Uterus (tissue), 4 donors: ENCODE data around the gene NELL1. TPM values are rescaled to one million over a fixed set of nuclear protein-coding genes. Genes with fewer than 3 reads are reported as not detected.

Experiments used
- DNase-seq, 2 donors: peaks; one replicate each; pipeline ENCODE4 v3.0.0-alpha.2; 2019 to 2020
- H3K27ac ChIP-seq, 2 donors: fragments of 200-600 bp; sonication (generic); 1 replicate in 1 of 2; 2 replicates in 1 of 2; pipeline ENCODE4 v1.5.1; 2016 to 2018
- H3K27me3 ChIP-seq, 2 donors: fragments of 200-600 bp; sonication (generic); one replicate each; pipeline ENCODE4 v1.5.1; 2018 to 2019; ENCODE audit warnings: control low read depth in 1 of 2
- H3K36me3 ChIP-seq, 2 donors: fragments of 200-600 bp; sonication (generic); one replicate each; pipeline ENCODE4 v1.5.1; 2019; ENCODE audit warnings: control low read depth in 1 of 2
- H3K4me1 ChIP-seq, 2 donors: fragments of 200-600 bp; sonication (generic); one replicate each; pipeline ENCODE4 v1.5.1; 2018 to 2019; ENCODE audit warnings: control low read depth in 1 of 2
- H3K4me3 ChIP-seq, 2 donors: fragments of 200-600 bp; sonication (generic); 1 replicate in 1 of 2; 2 replicates in 1 of 2; pipeline ENCODE4 v1.5.1; 2018 to 2019; ENCODE audit warnings: mild to moderate bottlenecking in 1 of 2
- H3K9me3 ChIP-seq, 2 donors: fragments of 200-600 bp; sonication (generic); one replicate each; pipeline ENCODE4 v1.5.1; 2019; ENCODE audit warnings: control low read depth in 1 of 2
- POLR2A ChIP-seq, 2 donors: fragments of 450-650 bp; IDR thresholded peaks; one replicate each; pipeline ENCODE4 v1.6.1; 2016; ENCODE audit warnings: antibody characterized with exemption in 2 of 2, mild to moderate bottlenecking in 1 of 2, moderate library complexity in 1 of 2
- intact Hi-C: fragments of 100-400 bp; cut with DNase I; formaldehyde crosslinking; loops from one replicate; pipeline ENCODE4 v1.15.1; 2023; ENCODE audit warnings: low total_unique reads
- total RNA-seq, 4 donors: library from RNA; depleted of rRNA in 3 of 4; stranded (reverse); fragments of >200 nt in 3 of 4; gene quantifications; one replicate each; pipeline versions ENCODE4 v1.1.0 to v1.2.4, GENCODE V29; 2014 to 2023
- TF ChIP-seq, protein P1 (sequence below), 4 experiments: fragments of 200-600 bp in 2 of 4; fragments of 450-650 bp in 2 of 4; sonication (generic) in 2 of 4; IDR thresholded peaks; one replicate each; pipeline ENCODE4 v1.5.1; 2016 to 2019; ENCODE audit warnings: antibody characterized with exemption in 4 of 4, mild to moderate bottlenecking in 2 of 4, moderate library complexity in 1 of 4
- donor health status: DM: yes; HTN: yes; CAD: no.

The NELL1 gene
- total RNA-seq, 4 donors from 2014 or later: 0.34 to 25.1 TPM; not detected in 2

- H3K9me3 ChIP-seq: no peaks in the 10 kb centered on the region
- intact Hi-C loops: no loop called here
- no peak overlapping the region for H3K27ac ChIP-seq
- no peak overlapping the region for H3K4me3 ChIP-seq
- no peaks in the 10 kb centered on the region for H3K36me3 ChIP-seq
- TF ChIP-seq, protein P1, sequence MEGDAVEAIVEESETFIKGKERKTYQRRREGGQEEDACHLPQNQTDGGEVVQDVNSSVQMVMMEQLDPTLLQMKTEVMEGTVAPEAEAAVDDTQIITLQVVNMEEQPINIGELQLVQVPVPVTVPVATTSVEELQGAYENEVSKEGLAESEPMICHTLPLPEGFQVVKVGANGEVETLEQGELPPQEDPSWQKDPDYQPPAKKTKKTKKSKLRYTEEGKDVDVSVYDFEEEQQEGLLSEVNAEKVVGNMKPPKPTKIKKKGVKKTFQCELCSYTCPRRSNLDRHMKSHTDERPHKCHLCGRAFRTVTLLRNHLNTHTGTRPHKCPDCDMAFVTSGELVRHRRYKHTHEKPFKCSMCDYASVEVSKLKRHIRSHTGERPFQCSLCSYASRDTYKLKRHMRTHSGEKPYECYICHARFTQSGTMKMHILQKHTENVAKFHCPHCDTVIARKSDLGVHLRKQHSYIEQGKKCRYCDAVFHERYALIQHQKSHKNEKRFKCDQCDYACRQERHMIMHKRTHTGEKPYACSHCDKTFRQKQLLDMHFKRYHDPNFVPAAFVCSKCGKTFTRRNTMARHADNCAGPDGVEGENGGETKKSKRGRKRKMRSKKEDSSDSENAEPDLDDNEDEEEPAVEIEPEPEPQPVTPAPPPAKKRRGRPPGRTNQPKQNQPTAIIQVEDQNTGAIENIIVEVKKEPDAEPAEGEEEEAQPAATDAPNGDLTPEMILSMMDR (IDR thresholded peaks at IDR 0.05): no peak
- TF ChIP-seq POLR2A (IDR thresholded peaks at IDR 0.05): no peak
- DNase-seq: no peak
- no peaks in the 10 kb centered on the region for H3K27me3 ChIP-seq
- no peaks in the 10 kb centered on the region for H3K4me1 ChIP-seq
Measured at GRCh38 chr11:21447871-21448270, 778.5 kb downstream of the NELL1 start.

DNA sequence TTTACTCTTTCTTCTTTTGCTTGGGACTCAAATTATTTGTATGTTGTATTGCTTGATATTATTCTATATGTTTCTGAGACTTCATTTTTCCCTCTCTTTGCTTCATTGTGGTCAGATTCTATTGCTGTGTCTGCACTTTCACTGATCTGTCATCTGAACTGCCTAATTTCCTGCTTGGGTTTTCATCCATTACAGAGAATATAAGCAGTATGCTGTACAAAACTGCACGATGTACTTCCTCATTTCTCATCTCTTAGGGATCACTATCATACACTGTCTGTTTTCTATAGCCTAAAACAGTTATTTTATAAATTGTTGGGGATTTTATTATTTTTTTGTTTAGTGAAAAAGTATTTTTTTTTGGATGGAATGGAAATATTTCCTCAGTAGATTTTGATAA is 786.8 kb downstream of the NELL1 start:
- TF ChIP-seq, protein P1 (IDR thresholded peaks at IDR 0.05): no peak
- no peak for TF ChIP-seq POLR2A (IDR thresholded peaks at IDR 0.05)
- intact Hi-C loops: no loop called here
- Histone ChIP-seq H3K4me3 (no peak overlapping the region), H3K9me3 (no peaks in the 10 kb centered on the region), H3K27me3 (no peaks in the 10 kb centered on the region), H3K36me3 (no peaks in the 10 kb centered on the region), H3K4me1 (no peaks in the 10 kb centered on the region), H3K27ac (no peak overlapping the region)
- no peak for DNase-seq

DNA sequence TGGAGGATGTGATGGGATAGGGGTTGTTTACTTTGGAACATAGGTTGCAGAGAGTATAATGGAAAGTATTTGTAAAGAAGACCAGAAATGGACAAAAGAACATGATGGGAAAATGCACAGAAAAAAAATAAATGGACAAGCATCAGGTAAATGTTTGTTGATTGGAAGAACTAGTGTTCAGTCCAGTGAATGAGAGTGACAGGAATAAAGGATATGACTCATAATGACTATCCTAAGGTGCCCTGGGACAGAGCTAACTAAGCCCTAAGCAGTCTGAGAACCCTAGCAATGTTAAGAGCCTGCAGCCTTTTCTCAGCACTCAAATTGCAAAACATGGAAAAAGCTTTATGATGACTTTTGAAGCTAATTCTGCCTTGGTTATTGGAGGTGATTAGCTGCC is 790.7 kb downstream of the NELL1 start:
- Histone ChIP-seq H3K4me3 (no peak overlapping the region), H3K27ac (no peak overlapping the region), H3K4me1 (no peaks in the 10 kb centered on the region), H3K36me3 (no peaks in the 10 kb centered on the region), H3K27me3 (no peaks in the 10 kb centered on the region), H3K9me3 (no peaks in the 10 kb centered on the region)
- DNase-seq: no peak
- intact Hi-C loops: no loop called here
- TF ChIP-seq POLR2A (IDR thresholded peaks at IDR 0.05): no peak
- TF ChIP-seq, protein P1 (IDR thresholded peaks at IDR 0.05): no peak

DNA sequence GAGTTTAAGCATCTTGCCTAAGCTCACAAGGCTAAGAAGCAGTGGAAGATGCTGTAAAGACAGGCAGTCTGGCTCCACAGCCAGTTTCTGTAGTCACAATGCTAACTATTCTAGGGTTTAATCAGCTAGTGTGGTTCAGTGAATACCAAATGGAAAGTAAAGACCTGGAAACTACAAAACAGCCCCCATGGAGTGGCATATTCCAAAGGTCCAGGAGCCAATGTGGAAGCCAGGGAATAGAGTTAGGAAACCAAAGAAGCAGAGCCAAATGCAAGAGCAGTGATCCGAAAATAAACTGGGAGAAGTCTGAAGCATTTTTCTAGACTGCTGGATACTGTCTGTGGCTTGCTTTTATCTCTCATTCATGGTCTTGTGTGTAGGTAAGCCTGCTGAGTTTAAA is 792.3 kb downstream of the NELL1 start:
- Histone ChIP-seq H3K4me1 (no peaks in the 10 kb centered on the region), H3K27ac (no peak overlapping the region), H3K36me3 (no peaks in the 10 kb centered on the region), H3K9me3 (no peaks in the 10 kb centered on the region), H3K27me3 (no peaks in the 10 kb centered on the region), H3K4me3 (no peak overlapping the region)
- DNase-seq: no peak
- no peak for TF ChIP-seq POLR2A (IDR thresholded peaks at IDR 0.05)
- TF ChIP-seq, protein P1 (IDR thresholded peaks at IDR 0.05): no peak
- intact Hi-C loops: no loop called here

DNA sequence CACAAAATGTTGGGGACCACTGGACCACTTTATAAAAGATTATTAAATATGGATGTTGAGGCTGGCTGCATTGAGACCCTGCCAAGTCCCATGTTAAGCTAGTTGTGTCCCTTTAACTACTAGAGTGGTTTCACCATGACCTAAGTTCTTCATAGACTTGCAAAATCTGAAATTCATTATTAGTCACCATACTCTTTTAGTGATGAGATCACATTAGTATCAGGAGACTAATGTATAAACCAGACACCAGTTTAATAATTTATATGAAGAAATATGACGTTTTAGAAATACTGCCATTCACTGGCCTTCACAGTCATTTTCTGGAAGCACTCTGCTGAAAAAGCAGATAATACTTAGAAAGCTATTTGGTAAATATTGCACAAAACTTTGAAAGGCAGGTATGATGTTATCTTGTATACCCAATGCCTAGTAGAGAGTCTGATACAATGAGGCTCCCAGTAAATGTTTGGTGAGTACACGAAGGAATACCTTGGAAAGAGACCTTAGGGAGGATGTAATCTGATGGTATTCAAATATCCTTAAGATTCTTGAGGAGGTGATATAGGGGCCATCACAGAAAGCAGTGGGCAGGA is 795.3 kb downstream of the NELL1 start:
- DNase-seq: no peak
- Histone ChIP-seq H3K27me3 (no peaks in the 10 kb centered on the region), H3K4me3 (no peak overlapping the region), H3K4me1 (no peaks in the 10 kb centered on the region), H3K9me3 (no peaks in the 10 kb centered on the region), H3K36me3 (no peaks in the 10 kb centered on the region), H3K27ac (no peak overlapping the region)
- TF ChIP-seq POLR2A (IDR thresholded peaks at IDR 0.05): no peak
- TF ChIP-seq, protein P1 (IDR thresholded peaks at IDR 0.05): no peak
- intact Hi-C loops: no loop called here
